HG03039 (cell line): Measurements from ENCODE around the gene SLC66A2.
"Not testable (repeated sequence)": the region's sequence is repeated elsewhere in the genome, so short reads cannot be mapped to it uniquely, and the experiment has no call there.

Experiments used
- ATAC-seq: cut with Tn5 transposase; IDR thresholded peaks from one replicate; pipeline ENCODE4 v1.9.1; 2021; ENCODE audit warnings: mild to moderate bottlenecking, moderate library complexity; ENCODE audit not compliant: unreplicated experiment

The SLC66A2 gene

GRCh38 chr18:79883461-79884293 lies 67.8 kb downstream of the SLC66A2 start:
- no peak for ATAC-seq

GRCh38 chr18:79882522-79883241 lies 68.8 kb downstream of the SLC66A2 start:
- ATAC-seq, result no peak

- ATAC-seq, result no peak
These were observed 69.8 kb downstream of the SLC66A2 start for GRCh38 chr18:79881695-79882094.

- ATAC-seq, result no peak
These were observed 71.9 kb downstream of the SLC66A2 start for GRCh38 chr18:79879566-79879965.

- ATAC-seq, result no peak
These were observed 72.6 kb downstream of the SLC66A2 start for GRCh38 chr18:79878741-79879378.

GRCh38 chr18:79878246-79878645 lies 73.2 kb downstream of the SLC66A2 start:
- ATAC-seq, result not testable (repeated sequence)

GRCh38 chr18:79877163-79878091 lies 74.0 kb downstream of the SLC66A2 start:
- ATAC-seq, result no peak

GRCh38 chr18:79876497-79876896 lies 75.0 kb downstream of the SLC66A2 start:
- no peak for ATAC-seq

GRCh38 chr18:79875931-79876461 lies 75.5 kb downstream of the SLC66A2 start:
- ATAC-seq, result no peak

- no peak for ATAC-seq
These were observed 75.9 kb downstream of the SLC66A2 start for GRCh38 chr18:79875531-79875919.

GRCh38 chr18:79874553-79875530 lies 76.6 kb downstream of the SLC66A2 start:
- ATAC-seq, result no peak

- ATAC-seq, result no peak
These were observed 77.9 kb downstream of the SLC66A2 start for GRCh38 chr18:79873449-79874110.

- ATAC-seq, result no peak
These were observed 78.7 kb downstream of the SLC66A2 start for GRCh38 chr18:79872527-79873444.

GRCh38 chr18:79871481-79872091 lies 79.9 kb downstream of the SLC66A2 start:
- no peak for ATAC-seq

GRCh38 chr18:79871026-79871390 lies 80.4 kb downstream of the SLC66A2 start:
- ATAC-seq, result no peak

- no peak for ATAC-seq
These were observed 81.0 kb downstream of the SLC66A2 start for GRCh38 chr18:79870301-79871025.
